GM21723 (cell line): Measurements from ENCODE around the gene ENO4.

Experiments used
- ATAC-seq: cut with Tn5 transposase; IDR thresholded peaks from one replicate; pipeline ENCODE4 v1.9.1; 2021; ENCODE audit warnings: mild to moderate bottlenecking, moderate library complexity; ENCODE audit not compliant: unreplicated experiment

ENO4 gene

GRCh38 chr10:116909307-116909706 is 60.0 kb downstream of the ENO4 start:
- no peak for ATAC-seq

GRCh38 chr10:116910910-116911309 is 61.6 kb downstream of the ENO4 start:
- ATAC-seq: no peak

- no peak for ATAC-seq
Measured at GRCh38 chr10:116912162-116912561, 62.9 kb downstream of the ENO4 start.

- ATAC-seq: no peak
Measured at GRCh38 chr10:116913695-116914094, 64.4 kb downstream of the ENO4 start.

GRCh38 chr10:116915340-116915739 is 66.0 kb downstream of the ENO4 start:
- no peak for ATAC-seq

- ATAC-seq: no peak
Measured at GRCh38 chr10:116917481-116917880, 68.2 kb downstream of the ENO4 start.

GRCh38 chr10:116918583-116918982 is 69.3 kb downstream of the ENO4 start:
- ATAC-seq: no peak

- ATAC-seq: no peak
Measured at GRCh38 chr10:116919164-116919563, 69.9 kb downstream of the ENO4 start.

- no peak for ATAC-seq
Measured at GRCh38 chr10:116919706-116920105, 70.4 kb downstream of the ENO4 start.

- no peak for ATAC-seq
Measured at GRCh38 chr10:116925056-116925455, 75.8 kb downstream of the ENO4 start.

- no peak for ATAC-seq
Measured at GRCh38 chr10:116926426-116926825, 77.1 kb downstream of the ENO4 start.

- ATAC-seq: no peak
Measured at GRCh38 chr10:116931806-116932205, 82.5 kb downstream of the ENO4 start.
